Skeletal muscle tissue (tissue), 4 donors: Measurements from ENCODE around the gene OBSCN. TPM values are rescaled to one million over a fixed set of nuclear protein-coding genes. Genes with fewer than 3 reads are reported as not detected.

Experiments used
- H3K27ac ChIP-seq: one replicate; pipeline ENCODE4 v1.7.0; 2013; ENCODE audit warnings: mild to moderate bottlenecking, low read depth, low read length, inconsistent platforms
- H3K27me3 ChIP-seq, 3 donors: one replicate each; pipeline ENCODE4 v1.7.0; 2013; ENCODE audit warnings: low read length in 3 of 3; ENCODE audit not compliant: control insufficient read depth in 3 of 3, insufficient read depth in 3 of 3
- H3K36me3 ChIP-seq, 3 donors: one replicate each; pipeline ENCODE4 v1.7.0; 2013; ENCODE audit warnings: low read length in 3 of 3; ENCODE audit not compliant: control insufficient read depth in 3 of 3, insufficient read depth in 3 of 3
- H3K4me1 ChIP-seq, 3 donors: one replicate each; pipeline ENCODE4 v1.7.0; 2013; ENCODE audit warnings: low read length in 3 of 3, mild to moderate bottlenecking in 3 of 3; ENCODE audit not compliant: control insufficient read depth in 3 of 3, insufficient read depth in 3 of 3
- H3K4me3 ChIP-seq, 3 donors: one replicate each; pipeline ENCODE4 v1.7.0; 2013; ENCODE audit warnings: low read length in 3 of 3
- H3K9ac ChIP-seq, 3 donors: one replicate each; pipeline ENCODE4 v1.7.0; 2013; ENCODE audit warnings: low read length in 3 of 3, mild to moderate bottlenecking in 3 of 3, moderate library complexity in 2 of 3, low read depth in 1 of 3
- H3K9me3 ChIP-seq, 3 donors: one replicate each; pipeline ENCODE4 v1.7.0; 2013; ENCODE audit warnings: low read length in 3 of 3; ENCODE audit not compliant: control insufficient read depth in 3 of 3
- total RNA-seq: library from RNA; depleted of rRNA; stranded (reverse); fragments of >200 nt; gene quantifications from one replicate; pipeline ENCODE4 v1.2.3, GENCODE V29; 2014
- donor health status: Osteomylitis.

OBSCN gene
- total RNA-seq, 1 donor from 2014 or later: 460 TPM

GRCh38 chr1:228302086-228302485 is 94.2 kb downstream of the OBSCN start:
- peaks cover 0 to 17% (median 3%) of the 10 kb centered on the region in 3 donors for H3K4me1 ChIP-seq
- no peaks in the 10 kb centered on the region for H3K27me3 ChIP-seq
- no peak overlapping the region for H3K9ac ChIP-seq
- H3K36me3 ChIP-seq: peaks cover 93 to 96% (median 93%) of the 10 kb centered on the region in 3 donors
- peak overlapping the region; percentile 9 for H3K27ac ChIP-seq
- H3K9me3 ChIP-seq: no peaks in the 10 kb centered on the region
- no peak overlapping the region for H3K4me3 ChIP-seq

DNA sequence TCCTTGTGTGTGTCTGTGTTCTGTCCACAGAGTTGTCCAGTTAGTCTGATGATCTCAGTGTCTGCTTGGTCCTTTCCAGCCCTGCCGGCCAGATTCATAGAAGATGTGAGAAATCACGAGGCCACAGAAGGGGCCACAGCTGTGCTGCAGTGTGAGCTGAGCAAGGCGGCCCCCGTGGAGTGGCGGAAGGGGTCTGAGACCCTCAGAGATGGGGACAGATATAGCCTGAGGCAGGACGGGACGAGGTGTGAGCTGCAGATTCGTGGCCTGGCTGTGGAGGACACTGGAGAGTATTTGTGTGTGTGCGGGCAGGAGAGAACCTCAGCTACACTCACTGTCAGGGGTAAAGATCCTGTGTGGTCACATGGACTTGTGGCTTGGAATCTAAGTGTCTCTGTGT is 95.8 kb downstream of the OBSCN start:
- Histone ChIP-seq H3K4me3 (no peak overlapping the region), H3K27me3 (no peaks in the 10 kb centered on the region), H3K9ac (no peak overlapping the region), H3K36me3 (peaks cover 91 to 96% (median 94%) of the 10 kb centered on the region in 3 donors), H3K27ac (no peak overlapping the region), H3K4me1 (peaks cover 0 to 25% (median 16%) of the 10 kb centered on the region in 3 donors), H3K9me3 (no peaks in the 10 kb centered on the region)

- no peaks in the 10 kb centered on the region for H3K9me3 ChIP-seq
- H3K36me3 ChIP-seq: peaks cover 91 to 96% (median 94%) of the 10 kb centered on the region in 3 donors
- peaks cover 0 to 32% (median 22%) of the 10 kb centered on the region in 3 donors for H3K4me1 ChIP-seq
- peak overlapping the region in 1 of 3 donors; percentile 33 for H3K9ac ChIP-seq
- H3K4me3 ChIP-seq: no peak overlapping the region
- H3K27me3 ChIP-seq: no peaks in the 10 kb centered on the region
- no peak overlapping the region for H3K27ac ChIP-seq
Measured at GRCh38 chr1:228304225-228304624, 96.4 kb downstream of the OBSCN start.

DNA sequence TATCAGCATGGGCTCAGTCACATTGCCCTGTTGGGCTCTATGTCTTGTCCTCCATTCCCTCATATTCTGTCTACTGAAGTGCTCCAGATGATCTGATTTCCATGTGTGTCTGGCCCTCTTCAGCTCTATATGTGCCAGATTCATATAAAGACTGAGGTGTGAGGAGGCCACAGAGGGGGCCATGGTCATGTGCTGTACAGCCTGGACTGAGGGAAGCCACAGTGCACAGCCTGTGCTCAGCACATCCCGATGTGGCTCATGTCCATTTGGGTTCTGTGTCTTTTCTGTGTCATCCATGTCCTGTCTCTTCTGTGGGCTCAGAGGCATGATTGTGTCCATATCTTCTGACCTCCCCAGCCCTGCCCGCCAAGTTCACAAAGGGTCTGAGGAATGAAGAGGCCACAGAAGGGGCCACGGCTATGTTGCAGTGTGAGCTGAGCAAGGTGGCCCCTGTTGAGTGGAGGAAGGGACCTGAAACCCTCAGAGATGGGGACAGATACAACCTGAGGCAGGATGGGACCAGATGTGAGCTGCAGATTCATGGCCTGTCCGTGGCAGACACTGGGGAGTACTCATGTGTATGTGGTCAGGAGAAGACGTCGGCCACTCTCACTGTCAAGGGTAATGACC is 97.0 kb downstream of the OBSCN start:
- Histone ChIP-seq H3K4me1 (peaks cover 0 to 37% (median 25%) of the 10 kb centered on the region in 3 donors), H3K4me3 (no peak overlapping the region), H3K27me3 (no peaks in the 10 kb centered on the region), H3K9ac (peak overlapping the region in 1 of 3 donors; percentile 33), H3K27ac (no peak overlapping the region), H3K36me3 (peaks cover 90 to 96% (median 94%) of the 10 kb centered on the region in 3 donors), H3K9me3 (no peaks in the 10 kb centered on the region)

GRCh38 chr1:228305721-228306152 is 97.9 kb downstream of the OBSCN start:
- H3K27ac ChIP-seq: no peak overlapping the region
- H3K36me3 ChIP-seq: peaks cover 90 to 97% (median 94%) of the 10 kb centered on the region in 3 donors
- H3K9ac ChIP-seq: no peak overlapping the region
- no peaks in the 10 kb centered on the region for H3K9me3 ChIP-seq
- H3K4me1 ChIP-seq: peaks cover 0 to 44% (median 34%) of the 10 kb centered on the region in 3 donors
- H3K27me3 ChIP-seq: no peaks in the 10 kb centered on the region
- H3K4me3 ChIP-seq: no peak overlapping the region

GRCh38 chr1:228306275-228307217 is 98.7 kb downstream of the OBSCN start:
- peak overlapping the region in 1 of 3 donors; percentile 45 for H3K9ac ChIP-seq
- peaks cover 90 to 97% (median 94%) of the 10 kb centered on the region in 3 donors for H3K36me3 ChIP-seq
- H3K9me3 ChIP-seq: no peaks in the 10 kb centered on the region
- H3K27ac ChIP-seq: no peak overlapping the region
- H3K27me3 ChIP-seq: no peaks in the 10 kb centered on the region
- H3K4me1 ChIP-seq: peaks cover 0 to 52% (median 40%) of the 10 kb centered on the region in 3 donors
- no peak overlapping the region for H3K4me3 ChIP-seq

- Histone ChIP-seq H3K4me1 (peaks cover 0 to 61% (median 48%) of the 10 kb centered on the region in 3 donors), H3K27ac (no peak overlapping the region), H3K9me3 (no peaks in the 10 kb centered on the region), H3K4me3 (no peak overlapping the region), H3K9ac (peak overlapping the region in 1 of 3 donors; percentile 62), H3K36me3 (peaks cover 92 to 99% (median 98%) of the 10 kb centered on the region in 3 donors), H3K27me3 (no peaks in the 10 kb centered on the region)
Measured at GRCh38 chr1:228307218-228308023, 99.6 kb downstream of the OBSCN start.

- Histone ChIP-seq H3K9ac (no peak overlapping the region), H3K27me3 (no peaks in the 10 kb centered on the region), H3K9me3 (no peaks in the 10 kb centered on the region), H3K4me1 (peaks cover 0 to 67% (median 48%) of the 10 kb centered on the region in 3 donors), H3K27ac (no peak overlapping the region), H3K36me3 (peaks cover 91 to 99% (median 96%) of the 10 kb centered on the region in 3 donors), H3K4me3 (no peak overlapping the region)
Measured at GRCh38 chr1:228308085-228308601, 100.3 kb downstream of the OBSCN start.

DNA sequence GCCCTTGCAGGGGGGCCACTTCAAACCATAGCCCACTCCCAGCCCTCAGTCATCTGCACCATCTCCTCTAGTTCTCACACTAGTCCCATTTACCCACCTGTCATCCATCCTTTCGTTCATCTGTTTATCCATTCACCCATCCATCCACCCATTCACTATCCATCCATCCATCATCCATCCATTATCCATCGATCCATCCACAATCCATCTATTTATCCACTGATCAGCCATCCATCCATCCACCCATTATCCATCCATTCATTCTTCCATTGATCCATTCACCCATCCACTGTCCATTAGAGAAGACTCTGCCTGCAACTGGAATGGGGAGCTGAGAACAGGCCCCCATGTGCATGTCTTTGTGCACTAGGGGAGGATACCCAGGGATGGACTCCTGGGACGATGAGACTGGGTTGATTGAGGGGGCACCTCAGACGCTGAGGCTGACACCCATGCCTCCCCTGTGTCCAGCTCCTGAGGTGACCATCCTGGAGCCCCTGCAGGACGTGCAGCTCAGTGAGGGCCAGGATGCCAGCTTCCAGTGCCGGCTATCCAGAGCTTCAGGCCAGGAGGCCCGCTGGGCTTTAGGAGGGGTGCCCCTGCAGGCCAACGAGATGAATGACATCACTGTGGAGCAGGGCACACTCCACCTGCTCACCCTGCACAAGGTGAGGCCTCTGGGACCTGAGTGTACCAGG is 100.9 kb downstream of the OBSCN start:
- Histone ChIP-seq H3K27ac (no peak overlapping the region), H3K4me1 (peaks cover 0 to 72% (median 54%) of the 10 kb centered on the region in 3 donors), H3K27me3 (no peaks in the 10 kb centered on the region), H3K36me3 (peaks cover 84 to 99% (median 95%) of the 10 kb centered on the region in 3 donors), H3K9me3 (no peaks in the 10 kb centered on the region), H3K4me3 (no peak overlapping the region), H3K9ac (no peak overlapping the region)
